Measurements from ENCODE around the gene TRUB1. TPM values are rescaled to one million over a fixed set of nuclear protein-coding genes. Genes with fewer than 3 reads are reported as not detected.
"Not testable (repeated sequence)": the region's sequence is repeated elsewhere in the genome, so short reads cannot be mapped to it uniquely, and the experiment has no call there.

Gene TRUB1
- total RNA-seq, 1 donor from 2014 or later: 63.3 TPM

DNA sequence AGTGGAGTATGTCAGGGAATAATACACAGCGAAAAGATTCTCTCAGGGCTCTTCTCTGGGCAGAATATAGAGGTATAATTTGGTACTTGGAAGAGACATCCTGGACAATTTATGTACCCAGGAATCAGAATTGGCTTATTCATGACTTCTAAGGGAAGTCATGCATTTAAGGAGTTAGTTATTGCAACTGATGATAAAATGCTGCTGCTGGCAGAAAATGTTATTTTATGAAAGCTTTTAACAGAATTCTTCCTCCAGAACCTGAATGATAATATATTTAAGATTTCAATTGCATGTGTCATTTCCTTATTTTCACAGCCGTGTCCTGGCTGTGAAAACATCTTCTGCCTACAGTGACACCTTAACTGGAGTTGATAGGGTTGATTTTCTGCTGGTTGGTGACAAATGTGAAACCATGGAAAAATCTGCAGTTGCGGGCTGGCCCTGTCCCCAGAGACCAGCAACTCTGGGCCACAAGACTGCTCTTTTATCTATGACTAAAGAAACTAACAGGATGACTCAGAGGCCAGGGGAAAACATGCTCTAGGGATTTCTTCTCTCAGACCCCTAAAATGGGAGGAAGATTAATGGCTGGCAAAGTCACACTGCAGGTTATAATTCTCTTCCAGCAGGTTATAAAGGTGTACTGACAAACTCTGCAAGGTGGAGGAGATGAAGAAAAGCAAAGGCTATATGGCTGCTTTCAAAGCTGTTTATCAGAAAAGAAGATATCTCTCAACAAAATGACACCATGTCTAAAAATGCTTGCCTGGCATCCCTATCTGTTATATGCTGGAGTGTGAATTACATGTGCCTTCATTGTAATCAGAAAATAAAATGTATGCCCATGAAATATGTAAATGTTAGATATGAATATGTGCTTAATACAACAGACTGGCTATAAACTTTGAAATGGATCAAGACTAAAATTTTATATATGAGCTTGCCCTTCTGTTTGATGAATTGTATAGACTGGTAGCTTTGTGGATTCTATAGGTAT, 12.1 kb upstream of the TRUB1 start:
- DNase-seq: no peak

DNA sequence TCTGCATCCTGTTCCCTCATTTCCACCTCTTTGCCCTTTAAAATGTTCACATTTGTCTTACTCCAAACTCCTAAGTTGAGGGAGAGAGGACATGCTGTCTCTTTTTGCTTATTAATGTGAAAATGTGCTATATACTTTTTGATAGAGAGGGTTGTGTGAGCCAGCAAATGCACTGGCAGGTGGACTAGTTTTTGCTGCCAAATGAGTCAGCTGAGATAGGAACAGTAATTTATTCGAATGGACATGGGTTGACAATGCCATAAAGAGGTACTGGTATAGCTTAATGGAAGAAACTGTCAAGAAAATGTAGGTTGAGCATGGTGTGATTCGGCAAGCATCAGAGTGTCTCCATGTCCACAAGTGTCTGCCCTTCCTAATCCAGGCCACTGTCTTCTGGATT, 9.2 kb upstream of the TRUB1 start:
- no peak for DNase-seq

DNA sequence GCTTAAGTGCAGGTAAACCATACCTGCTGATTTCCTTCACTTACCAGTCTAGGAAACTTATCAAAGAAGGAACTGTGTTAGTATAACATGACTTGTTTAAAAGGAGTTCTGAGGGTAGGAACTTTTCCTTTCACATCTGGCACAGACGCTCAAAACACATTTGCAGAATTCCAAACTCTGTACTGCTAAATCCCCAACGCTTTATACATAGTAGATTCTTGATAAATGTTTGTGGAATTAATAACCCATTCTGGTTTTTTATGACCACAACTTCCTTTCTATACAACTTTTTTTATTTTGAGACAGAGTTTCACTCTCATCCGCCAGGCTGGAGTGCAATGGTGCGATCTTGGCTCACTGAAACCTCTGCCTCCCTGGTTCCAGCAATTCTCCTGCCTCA, 7.7 kb upstream of the TRUB1 start:
- DNase-seq: no peak

DNA sequence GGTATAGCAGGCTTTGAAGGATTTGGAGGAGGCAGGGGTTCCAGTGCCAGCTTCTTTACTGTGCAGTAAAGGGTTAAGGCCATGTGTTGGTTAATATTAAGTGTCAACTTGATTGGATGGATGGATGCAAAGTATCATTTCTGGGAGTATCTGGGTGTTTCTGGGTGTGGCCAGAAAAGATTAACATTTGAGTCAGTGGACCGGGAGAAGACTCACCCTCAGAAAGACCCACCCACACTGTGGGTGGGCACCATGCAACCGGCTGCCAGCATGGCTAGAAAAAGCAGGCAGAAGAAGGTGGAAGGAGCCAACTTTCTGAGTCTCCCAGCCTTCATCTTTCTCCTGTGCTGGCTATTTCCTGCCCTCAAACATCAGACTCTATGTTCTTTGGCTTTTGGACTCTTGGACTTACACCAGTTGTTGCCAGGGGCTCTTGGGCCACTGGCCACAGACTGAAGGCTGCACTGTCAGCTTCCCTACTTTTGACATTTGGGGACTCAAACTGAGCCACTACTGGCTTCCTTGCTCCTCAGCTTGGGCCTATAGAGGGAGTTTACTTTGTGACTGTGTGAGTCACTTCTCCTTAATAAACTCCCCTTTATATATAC, 6.8 kb upstream of the TRUB1 start:
- no peak for DNase-seq

DNA sequence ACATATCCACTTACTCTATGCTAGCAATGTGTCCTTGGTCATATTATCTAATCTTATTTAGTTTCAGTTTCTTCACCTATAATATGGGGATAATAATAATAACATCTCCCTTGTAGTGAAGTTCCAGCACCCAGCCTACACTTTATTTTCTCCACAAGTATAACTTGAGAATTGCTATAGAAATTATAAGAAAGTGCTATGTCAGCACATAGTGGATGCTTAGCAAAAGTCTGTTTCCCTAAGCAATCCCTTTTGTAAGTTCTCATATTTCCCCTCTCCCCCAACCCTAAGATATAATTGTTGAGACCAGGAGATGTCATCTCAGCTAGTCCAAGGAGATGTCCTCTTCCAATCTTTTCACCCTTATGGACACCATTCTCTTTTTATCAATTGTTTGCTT, 5.8 kb upstream of the TRUB1 start:
- DNase-seq: no peak

DNA sequence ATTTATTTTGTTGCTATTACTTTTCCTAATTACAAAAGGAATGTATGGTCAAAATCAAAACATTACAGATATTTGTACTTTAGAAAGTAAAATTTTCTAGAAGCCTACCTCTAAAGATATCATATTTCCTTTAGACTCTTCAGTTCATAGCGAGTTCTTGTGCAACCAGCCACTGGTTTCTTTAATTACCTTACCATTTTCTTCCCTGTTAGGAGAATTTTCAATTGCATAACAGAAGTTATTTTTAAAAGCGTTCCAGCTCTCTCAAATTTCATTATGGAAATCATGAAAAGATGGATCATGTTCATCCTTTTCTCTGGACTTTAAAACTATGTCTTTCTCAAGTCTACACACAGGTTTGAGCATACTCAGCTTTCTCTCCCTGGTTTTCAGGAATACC, 5.0 kb upstream of the TRUB1 start:
- no peak for DNase-seq

DNA sequence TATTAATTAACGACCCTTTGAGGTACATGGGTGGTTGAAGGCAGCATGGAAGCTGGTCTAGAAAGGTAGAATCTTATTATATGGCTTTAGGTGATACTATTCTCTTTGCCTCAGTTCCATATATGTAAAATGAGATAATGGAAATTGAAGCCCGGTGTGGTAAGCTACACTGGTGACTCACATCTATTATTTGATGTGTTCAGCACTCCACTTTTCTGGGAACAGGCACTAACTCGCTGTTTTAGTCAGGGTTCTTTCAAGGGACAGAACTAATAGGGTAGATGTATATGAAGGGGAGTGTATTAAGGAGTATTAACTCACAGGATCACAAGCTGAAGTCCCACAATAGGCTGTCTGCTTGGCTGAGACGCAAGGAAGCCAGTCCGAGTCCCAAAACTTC, 4.4 kb upstream of the TRUB1 start:
- DNase-seq: no peak

DNA sequence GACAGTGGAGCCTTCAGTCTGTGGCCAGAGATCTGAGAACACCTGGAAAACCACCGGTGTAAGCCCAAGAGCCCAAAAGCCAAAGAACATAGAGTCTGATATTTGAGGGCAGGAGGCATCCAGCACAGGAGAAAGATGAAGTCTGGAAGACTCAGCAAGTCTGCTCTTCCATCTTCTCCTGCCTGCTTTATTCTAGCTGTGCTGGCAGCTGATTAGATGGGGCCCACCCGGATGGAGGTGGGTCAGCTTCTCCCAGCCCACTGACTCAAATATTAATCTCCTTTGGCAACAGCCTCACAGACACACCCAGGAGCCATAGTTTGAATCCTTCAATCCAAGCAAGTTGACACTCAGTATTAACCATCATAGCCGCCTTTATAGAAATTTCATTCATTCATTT, 4.0 kb upstream of the TRUB1 start:
- DNase-seq: not testable (repeated sequence)

DNA sequence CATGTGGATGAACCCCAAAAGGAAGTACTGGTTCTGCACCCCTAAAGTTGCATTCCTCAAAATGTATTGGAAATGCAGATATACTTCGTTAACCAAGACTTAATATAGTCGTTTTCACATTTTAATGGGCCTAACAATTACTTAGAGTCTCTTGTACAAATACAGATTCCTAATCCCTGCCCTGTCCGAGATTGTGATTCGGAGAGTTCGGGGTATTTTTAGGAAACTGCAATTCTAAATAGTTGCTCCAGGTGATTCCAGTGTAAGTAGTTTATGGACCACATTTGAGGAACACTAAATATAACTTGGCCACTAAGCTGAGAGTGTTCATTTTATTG, 830 bp downstream of the TRUB1 start:
- DNase-seq: no peak

DNA sequence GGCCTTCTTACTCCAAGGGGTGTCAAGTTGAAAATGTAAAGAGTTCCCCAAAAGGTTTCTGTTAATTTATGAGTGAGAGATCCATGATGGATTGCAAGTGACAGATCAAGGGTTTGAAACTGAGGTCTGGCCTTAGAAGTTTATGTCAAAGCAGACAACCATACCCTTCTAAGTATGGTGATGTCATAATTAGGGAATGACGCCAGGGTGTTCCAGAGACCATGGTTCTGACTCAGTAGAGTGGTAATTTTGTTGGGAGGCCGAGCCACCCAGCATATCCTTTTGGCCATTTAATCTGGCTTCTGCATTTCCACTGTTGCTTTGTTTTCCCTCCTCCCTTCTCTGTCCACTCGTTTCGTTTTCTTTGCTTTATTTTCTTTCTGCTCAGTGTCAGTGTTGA, 2.7 kb downstream of the TRUB1 start:
- DNase-seq: no peak

DNA sequence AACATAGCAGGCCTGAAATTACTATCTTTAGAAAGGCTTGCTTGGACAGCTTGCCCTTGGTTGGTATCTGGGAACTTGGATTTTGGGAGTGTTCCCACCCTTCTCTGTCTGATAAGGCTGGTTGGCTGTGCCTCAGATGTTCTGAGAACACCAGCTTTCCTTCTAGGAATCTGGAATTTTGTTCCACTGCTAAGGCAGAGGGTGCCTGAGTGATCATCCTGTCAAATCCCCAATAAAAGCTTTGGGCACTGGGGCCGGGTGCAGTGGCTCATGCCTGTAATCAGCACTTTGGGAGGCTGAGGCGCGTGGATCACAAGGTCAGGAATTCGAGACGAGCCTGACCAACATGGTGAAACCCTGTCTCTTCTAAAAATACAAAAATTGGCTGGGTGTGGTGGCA, 5.0 kb downstream of the TRUB1 start:
- no peak for DNase-seq

DNA sequence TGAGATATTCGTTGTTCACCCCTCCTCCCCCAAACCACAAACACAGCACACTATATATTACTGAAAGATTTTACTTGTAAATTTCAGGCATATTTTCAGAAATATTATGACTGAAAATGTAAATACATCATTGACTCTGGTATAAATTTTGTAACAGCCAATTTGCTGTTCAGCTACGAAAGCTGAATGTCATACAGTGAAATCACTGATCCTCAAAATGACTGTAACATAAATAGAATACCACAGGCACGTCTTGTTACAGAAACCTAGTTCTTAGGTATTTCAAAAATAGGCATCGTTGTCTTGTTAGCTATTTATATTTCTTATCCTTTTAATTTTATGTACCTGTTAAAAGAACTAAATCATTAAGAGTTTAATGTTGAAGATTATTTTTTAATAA, 15.1 kb downstream of the TRUB1 start:
- no peak for DNase-seq

DNA sequence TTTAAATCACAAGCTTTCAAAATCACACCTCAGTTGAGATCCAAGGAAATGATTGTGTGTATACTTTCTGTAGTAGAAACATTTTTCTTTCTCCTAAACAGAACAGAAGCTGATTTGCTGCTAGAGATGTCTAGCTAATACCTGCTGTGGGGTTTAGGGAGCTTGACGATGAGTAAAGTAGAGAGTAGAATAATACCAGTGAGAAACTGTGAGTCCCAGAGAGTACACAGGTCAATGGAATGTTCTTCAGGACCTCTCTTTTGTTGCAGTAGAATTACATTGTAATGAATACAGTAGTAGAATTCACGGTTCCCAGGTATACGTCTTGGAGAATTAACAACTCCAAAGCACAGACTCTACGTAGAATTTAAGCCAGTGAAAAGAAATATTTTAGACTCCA, 18.0 kb downstream of the TRUB1 start:
- no peak for DNase-seq

DNA sequence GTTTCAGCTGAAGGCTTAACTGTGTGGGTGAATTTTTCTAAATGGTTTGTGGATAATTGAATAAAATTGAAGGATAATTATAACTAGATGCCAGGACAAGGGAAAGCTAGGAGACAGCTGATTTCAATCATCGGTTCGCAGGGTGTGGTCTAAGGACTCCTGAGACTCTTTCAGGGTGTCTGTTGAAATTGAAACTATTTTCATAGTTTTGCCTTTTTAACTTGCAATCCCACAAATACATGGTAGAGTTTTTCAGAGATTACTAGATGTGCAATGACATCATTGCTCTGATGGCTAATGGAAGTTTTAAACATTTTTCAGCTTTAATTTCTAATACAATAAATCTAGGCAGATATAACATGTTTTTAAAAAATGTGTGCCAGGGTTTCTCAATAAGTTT, 18.5 kb downstream of the TRUB1 start:
- no peak for DNase-seq

DNA sequence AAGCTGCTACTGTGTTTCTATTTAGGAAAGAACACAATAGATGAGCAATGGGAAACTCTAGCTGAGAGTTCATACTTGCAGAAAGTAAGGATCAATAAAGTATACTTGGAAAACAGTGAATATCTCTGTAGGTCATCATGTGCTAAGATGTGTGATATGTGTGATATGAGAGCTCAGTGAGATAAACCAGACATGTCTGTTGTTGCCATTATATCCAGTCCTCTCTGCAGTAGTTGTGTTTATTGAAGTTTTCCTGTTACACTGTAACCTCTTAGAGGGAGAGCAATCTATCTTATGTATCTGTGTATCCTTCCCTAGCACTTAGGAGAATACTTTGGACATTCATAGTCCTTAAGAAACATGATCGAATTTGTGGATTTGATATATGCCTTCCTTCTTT, 19.1 kb downstream of the TRUB1 start:
- no peak for DNase-seq

DNA sequence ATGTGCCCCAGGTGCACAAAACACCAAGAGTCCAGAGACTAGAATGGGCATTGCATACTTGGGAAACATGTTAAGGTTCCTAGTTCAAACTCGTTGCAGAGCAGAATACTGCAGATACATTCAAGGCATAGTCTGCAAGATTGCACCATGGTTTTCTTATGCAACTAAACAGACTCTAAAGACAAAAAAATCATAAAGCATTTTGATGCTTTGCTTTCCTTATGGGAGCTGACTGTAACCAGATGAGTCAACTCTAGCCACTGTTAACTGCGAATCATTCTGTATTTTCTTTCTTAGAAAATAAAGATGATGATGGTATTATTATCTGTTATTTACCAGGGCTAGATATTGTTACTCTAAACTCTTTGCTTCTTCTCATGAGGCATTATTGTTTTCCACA, 19.7 kb downstream of the TRUB1 start:
- DNase-seq: no peak

DNA sequence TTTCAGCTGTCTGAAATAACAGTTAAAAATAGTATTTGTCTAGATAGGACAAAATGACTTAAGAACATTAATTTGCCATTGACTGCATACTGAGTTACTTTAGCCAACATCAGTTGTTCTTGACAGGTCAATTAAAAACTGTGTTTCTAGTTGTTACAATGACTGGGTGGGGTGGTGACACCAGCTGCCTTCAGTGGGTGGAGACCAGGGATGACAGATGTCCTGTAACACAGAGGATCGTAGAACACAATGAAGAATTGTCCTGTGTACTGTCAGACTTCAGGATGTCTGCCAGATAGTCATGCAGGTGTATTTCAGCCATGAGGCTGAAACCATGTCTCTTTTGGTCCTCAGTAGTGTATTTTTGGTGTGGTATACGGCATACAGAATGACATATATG, 24.4 kb downstream of the TRUB1 start:
- DNase-seq: no peak

DNA sequence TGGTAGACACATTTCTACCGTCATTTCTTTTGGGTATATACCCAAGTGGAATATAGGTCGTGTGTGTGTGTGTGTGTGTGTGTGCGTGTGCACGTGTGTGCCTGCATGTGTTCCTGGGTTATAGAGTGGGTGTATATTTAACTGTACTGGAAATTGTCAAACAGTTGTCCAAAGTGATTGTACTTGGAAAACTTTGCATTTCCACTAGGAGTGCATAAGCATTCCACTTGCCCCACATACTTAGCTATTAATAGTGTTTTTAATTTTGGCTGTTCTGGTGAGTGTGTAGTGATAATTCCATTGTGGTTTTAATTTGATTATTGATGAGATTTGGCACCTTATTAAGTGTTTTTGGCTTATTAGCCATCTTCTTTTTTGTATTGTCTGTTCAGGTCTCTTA, 25.9 kb downstream of the TRUB1 start:
- DNase-seq: no peak

DNA sequence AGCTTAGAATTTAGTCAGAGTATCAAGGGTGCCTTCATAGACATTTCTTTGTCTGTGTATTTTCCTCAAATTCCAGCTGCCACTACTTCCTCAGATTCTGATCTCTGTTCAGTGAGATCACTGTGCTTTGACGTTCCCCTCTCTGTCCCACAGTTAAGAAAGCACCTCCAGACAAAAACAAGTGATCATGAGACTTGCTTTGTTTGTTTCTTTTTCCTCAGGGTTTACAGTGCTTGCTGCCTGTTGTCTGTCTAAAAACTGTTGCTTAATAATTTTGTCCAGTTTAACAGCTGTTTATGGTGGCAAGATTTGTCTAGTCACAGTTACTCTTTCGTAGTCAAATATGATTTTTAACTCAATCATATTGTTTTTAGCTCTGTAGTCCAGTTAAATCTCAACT, 29.1 kb downstream of the TRUB1 start:
- no peak for DNase-seq

DNA sequence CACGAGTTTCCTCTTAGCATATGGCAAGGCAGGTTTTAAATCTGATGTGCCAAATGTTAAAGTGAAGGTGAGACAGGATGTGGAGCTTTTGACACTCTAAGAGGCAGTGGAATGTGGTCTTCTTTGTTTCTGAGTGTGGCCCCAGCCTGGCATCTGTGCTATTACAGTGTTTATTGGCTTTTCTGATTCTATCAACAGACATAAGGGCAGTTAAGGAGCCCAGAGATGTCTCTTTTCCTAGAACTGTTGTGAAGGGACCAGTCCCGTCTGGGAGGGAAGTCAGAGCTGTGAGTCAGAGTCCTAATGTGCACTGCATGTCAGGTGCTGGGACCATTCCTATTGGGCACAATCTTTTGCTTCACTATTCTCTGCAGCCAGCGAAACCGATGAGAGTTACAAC, 32.5 kb downstream of the TRUB1 start:
- no peak for DNase-seq

DNA sequence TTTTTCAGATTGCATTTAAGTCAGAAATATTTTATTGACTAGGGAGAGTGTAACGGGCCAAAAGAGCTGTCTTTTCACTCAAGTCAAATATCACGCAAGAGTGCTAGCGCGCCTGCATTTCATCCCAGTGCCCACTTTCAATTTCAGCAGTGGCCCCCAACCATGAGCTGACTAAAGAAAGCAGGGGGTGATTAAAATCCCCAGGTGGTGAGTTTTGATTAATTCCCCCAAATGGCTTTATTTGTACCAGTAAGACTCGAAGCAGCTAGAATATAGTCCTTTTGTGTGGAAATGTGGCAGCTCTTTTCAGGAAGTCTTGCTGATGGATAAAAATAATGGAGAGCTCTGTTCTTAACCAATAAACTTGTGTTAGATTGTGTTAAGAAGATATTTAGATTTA, 35.3 kb downstream of the TRUB1 start:
- no peak for DNase-seq

DNA sequence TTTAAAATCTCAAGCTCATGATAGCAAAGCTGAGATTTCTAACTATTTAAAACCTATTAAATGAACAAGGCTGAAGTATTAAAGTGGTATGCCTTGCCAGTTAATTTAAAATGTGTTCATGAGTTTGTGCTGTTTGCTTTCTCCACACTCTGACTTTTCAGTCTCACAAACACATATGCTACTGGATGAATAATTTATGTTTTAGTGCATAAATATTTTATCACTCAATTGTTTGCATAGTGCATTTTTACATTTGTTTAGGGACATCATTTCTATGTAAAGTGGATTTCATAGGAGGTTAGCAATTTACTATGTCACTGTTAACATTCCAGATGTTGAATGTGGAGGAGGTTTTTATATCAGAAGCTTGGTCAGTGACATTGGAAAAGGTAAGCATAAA, 36.0 kb downstream of the TRUB1 start:
- DNase-seq: no peak

DNA sequence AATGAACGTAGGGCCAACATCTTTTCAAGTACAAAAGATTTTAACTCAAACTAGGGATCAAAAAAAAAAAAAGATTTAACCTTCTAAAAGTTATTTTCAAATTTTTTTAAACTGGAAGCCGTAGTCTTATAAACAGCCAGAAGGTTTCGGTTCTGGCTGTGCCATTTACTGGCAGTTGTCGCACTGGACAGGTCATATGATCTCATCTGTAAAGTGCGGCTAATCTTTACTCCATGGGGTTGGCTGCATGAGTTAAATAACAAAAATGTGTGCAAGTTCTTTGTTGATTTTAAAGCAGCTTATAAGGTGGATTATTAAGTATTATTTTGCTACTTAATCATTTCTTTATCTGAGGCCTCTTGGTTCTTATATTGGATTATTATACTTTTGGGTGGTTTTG, 36.6 kb downstream of the TRUB1 start:
- no peak for DNase-seq

DNA sequence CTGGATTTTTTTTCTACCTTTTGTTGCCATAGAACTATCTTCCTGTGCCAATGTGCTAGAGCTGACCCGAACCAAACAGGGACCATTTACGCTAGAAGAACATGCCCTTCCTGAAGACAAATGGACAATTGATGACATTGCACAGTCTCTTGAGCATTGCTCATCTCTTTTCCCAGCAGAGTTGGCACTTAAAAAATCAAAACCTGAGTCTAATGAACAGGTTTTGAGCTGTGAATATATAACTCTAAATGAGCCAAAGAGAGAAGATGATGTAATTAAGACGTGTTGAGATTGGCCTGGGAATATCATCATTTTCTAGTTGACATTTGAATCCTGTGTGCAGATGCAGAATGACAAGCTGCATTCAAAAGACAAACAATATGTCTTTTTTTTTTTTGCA, 37.1 kb downstream of the TRUB1 start:
- DNase-seq: no peak
